Esophagus muscularis mucosa (tissue), 3 donors: ENCODE data around the gene PLD3.

Experiments
- CTCF ChIP-seq, 3 experiments: fragments of 200-600 bp in 2 of 3; fragments of 450-650 bp in 1 of 3; sonication (generic) in 2 of 3; IDR thresholded peaks; one replicate each; pipeline ENCODE4 v1.5.1; 2017 to 2019; ENCODE audit warnings: antibody characterized with exemption in 3 of 3, mild to moderate bottlenecking in 2 of 3, moderate library complexity in 1 of 3
- POLR2A ChIP-seq: fragments of 450-650 bp; IDR thresholded peaks from one replicate; pipeline ENCODE4 v1.6.1; 2017; ENCODE audit warnings: antibody characterized with exemption, moderate library complexity, mild to moderate bottlenecking, low read depth
- POLR2AphosphoS5 ChIP-seq, 2 donors: sonication (generic); formaldehyde crosslinking; IDR thresholded peaks; one replicate each; pipeline ENCODE4 v1.6.1; 2017; ENCODE audit warnings: antibody characterized with exemption in 2 of 2

GRCh38 chr19:40300668-40301067, 47.8 kb upstream of the PLD3 start:
- TF ChIP-seq CTCF (IDR thresholded peaks at IDR 0.05) (no peak), POLR2A (no peak), POLR2AphosphoS5 (IDR thresholded peaks at IDR 0.05) (no peak)
